HepG2 (cell line): ENCODE data around the gene SRP14. TPM values are rescaled to one million over a fixed set of nuclear protein-coding genes. Genes with fewer than 3 reads are reported as not detected.

Experiments
- BRD4 ChIP-seq: sonication (generic); formaldehyde crosslinking; IDR thresholded peaks from 2 replicates; pipeline ENCODE4 v1.4.0; 2020; ENCODE audit warnings: missing genetic modification reagents
- NR2F1 ChIP-seq, 2 experiments: fragments of 450-650 bp in 1 of 2; formaldehyde crosslinking in 1 of 2; IDR thresholded peaks; 2 replicates each; pipeline versions ENCODE4 v1.5.0 to v1.6.1; 2016 to 2020; ENCODE audit warnings: mild to moderate bottlenecking in 1 of 2, missing compliant biosample characterization in 1 of 2, missing genetic modification reagents in 1 of 2, moderate library complexity in 1 of 2
- RAD21 ChIP-seq: fragments of 450-650 bp; formaldehyde crosslinking; IDR thresholded peaks from 2 replicates; pipeline ENCODE4 v1.5.0; 2020; ENCODE audit warnings: mild to moderate bottlenecking
- RFX1 ChIP-seq: fragments of 450-650 bp; IDR thresholded peaks from 2 replicates; pipeline ENCODE4 v1.6.1; 2017
- SP5 ChIP-seq: IDR thresholded peaks from 2 replicates; pipeline ENCODE4 v1.6.1; 2016; ENCODE audit warnings: low read depth, borderline replicate concordance
- YEATS2 ChIP-seq: sonication (generic); formaldehyde crosslinking; IDR thresholded peaks from 2 replicates; pipeline ENCODE4 v1.4.0; 2020; ENCODE audit warnings: missing genetic modification reagents, borderline replicate concordance
- ZNF224 ChIP-seq: sonication (generic); formaldehyde crosslinking; IDR thresholded peaks from 2 replicates; pipeline ENCODE4 v1.5.0; 2020; ENCODE audit warnings: mild to moderate bottlenecking, missing genetic modification reagents
- ZNF550 ChIP-seq: sonication (generic); formaldehyde crosslinking; IDR thresholded peaks from 2 replicates; pipeline ENCODE4 v1.4.0; 2020; ENCODE audit warnings: mild to moderate bottlenecking, missing genetic modification reagents, borderline replicate concordance
- ZNF564 ChIP-seq: sonication (generic); formaldehyde crosslinking; IDR thresholded peaks from 2 replicates; pipeline ENCODE4 v1.8.1; 2023; ENCODE audit warnings: mild to moderate bottlenecking, missing genetic modification reagents
- ZNF713 ChIP-seq: sonication (generic); formaldehyde crosslinking; IDR thresholded peaks from 2 replicates; pipeline ENCODE4 v1.4.0; 2020; ENCODE audit warnings: mild to moderate bottlenecking, missing genetic modification reagents
- ZNF776 ChIP-seq: sonication (generic); formaldehyde crosslinking; IDR thresholded peaks from 2 replicates; pipeline ENCODE4 v1.4.0; 2020; ENCODE audit warnings: mild to moderate bottlenecking, missing genetic modification reagents
- ZSCAN25 ChIP-seq: sonication (generic); formaldehyde crosslinking; IDR thresholded peaks from 2 replicates; pipeline ENCODE4 v1.8.0; 2022; ENCODE audit warnings: mild to moderate bottlenecking, missing genetic modification reagents
- polyA plus RNA-seq, 8 experiments: library from polyadenylated mRNA; depleted of rRNA in 3 of 8; stranded (reverse) in 7 of 8; unstranded in 1 of 8; fragments of >200 nt; fragmentation: Illumina TruSeq in 4 of 8; extraction: Trizol in 4 of 8; gene quantifications; 2 replicates each; pipeline versions ENCODE4 v1.2.1 to v1.2.3, GENCODE V29; 2011 to 2016; ENCODE audit warnings: low read depth in 4 of 8, missing spikeins in 1 of 8, mixed read lengths in 1 of 8; ENCODE audit not compliant: insufficient read depth in 1 of 8
- total RNA-seq, 5 experiments: library from RNA; depleted of rRNA; stranded (reverse); fragments of >200 nt; fragmentation: Illumina TruSeq; extraction: Trizol; gene quantifications; 2 replicates each; pipeline ENCODE4 v1.2.3, GENCODE V29; 2016; ENCODE audit warnings: low read depth in 1 of 5
- TF ChIP-seq, protein P1 (sequence below): sonication (generic); formaldehyde crosslinking; IDR thresholded peaks from 2 replicates; pipeline ENCODE4 v1.4.0; 2020; ENCODE audit warnings: missing genetic modification reagents; ENCODE audit errors: not compliant biosample characterization
- TF ChIP-seq, protein P2 (sequence below): sonication (generic); formaldehyde crosslinking; IDR thresholded peaks from 2 replicates; pipeline ENCODE4; 2020; ENCODE audit warnings: missing genetic modification reagents, mild to moderate bottlenecking, borderline replicate concordance
- TF ChIP-seq, protein P3 (sequence below): sonication (generic); formaldehyde crosslinking; IDR thresholded peaks from 2 replicates; pipeline ENCODE4 v1.4.0; 2020; ENCODE audit warnings: missing genetic modification reagents, borderline replicate concordance
- TF ChIP-seq, protein P4 (sequence below): IDR thresholded peaks from 2 replicates; pipeline ENCODE4 v1.6.1; 2012; ENCODE audit warnings: low read depth, low read length, improper control_type of control experiment

Gene SRP14
- total and polyA plus RNA-seq, 2 of the 13 experiments (the other 11 are each of a cell fraction or from before 2014, with no cell fraction given) = 208 to 356 TPM

DNA sequence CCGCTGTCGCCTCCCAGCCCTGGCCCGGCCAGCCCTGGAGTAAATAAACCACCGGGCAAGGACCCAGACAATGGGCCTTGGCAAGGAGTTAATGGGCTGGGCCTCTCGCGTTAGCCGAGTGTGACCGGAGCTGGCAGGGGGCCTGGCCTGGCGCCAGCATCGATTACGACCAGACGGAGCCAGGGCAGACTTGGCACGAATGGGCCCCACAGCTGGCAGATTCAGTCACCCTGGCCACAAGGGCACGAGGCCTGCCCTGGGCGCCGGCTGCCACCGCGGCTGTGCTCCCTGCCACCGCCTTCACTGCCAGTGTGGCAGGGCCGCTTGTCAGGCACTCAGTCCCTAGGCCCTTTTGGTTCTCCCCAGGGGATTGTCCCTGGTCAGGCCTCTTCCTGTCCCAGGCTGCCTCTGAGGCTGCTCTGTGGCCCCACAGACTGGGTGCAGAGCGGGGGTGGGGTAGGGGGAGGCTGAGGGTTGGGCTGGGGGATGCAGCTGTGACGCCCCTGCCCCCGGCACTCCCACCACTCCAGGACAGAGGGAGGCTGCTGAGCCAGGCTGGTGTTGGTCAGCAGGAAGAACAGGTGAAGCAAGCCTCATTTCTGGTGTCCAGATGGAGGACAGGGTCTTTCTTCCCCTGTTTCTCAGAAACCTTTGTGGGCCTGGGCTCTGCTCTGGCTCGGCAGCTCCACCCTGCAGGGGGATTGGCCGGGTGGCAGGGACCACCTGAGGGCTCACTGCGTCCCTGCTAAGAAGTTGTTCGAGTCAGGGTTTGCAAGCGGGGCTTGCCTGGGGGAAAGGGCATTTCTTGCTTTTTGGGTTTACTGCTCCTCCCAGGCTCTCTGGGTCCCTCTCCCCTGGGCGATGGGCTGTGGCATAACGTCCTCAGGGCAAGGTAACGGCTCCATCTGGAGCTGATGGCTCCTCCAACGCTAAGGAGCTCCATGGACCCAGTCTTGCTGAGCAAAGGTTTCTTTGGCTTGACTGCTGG is 30.5 kb upstream of the SRP14 start (continued):
- peak; percentile 40; the same call in 1 of the 2 replicates for TF ChIP-seq ZNF776 (CRISPR knock-in tag)
- TF ChIP-seq ZNF550 (CRISPR knock-in tag) = no peak
- TF ChIP-seq ZNF224 = no peak
- TF ChIP-seq, protein P1, sequence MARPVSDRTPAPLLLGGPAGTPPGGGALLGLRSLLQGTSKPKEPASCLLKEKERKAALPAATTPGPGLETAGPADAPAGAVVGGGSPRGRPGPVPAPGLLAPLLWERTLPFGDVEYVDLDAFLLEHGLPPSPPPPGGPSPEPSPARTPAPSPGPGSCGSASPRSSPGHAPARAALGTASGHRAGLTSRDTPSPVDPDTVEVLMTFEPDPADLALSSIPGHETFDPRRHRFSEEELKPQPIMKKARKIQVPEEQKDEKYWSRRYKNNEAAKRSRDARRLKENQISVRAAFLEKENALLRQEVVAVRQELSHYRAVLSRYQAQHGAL (CRISPR knock-in tag) = no peak
- TF ChIP-seq NR2F1 (CRISPR knock-in tag; IDR thresholded peaks at IDR 0.05) = no peak
- TF ChIP-seq, protein P2, sequence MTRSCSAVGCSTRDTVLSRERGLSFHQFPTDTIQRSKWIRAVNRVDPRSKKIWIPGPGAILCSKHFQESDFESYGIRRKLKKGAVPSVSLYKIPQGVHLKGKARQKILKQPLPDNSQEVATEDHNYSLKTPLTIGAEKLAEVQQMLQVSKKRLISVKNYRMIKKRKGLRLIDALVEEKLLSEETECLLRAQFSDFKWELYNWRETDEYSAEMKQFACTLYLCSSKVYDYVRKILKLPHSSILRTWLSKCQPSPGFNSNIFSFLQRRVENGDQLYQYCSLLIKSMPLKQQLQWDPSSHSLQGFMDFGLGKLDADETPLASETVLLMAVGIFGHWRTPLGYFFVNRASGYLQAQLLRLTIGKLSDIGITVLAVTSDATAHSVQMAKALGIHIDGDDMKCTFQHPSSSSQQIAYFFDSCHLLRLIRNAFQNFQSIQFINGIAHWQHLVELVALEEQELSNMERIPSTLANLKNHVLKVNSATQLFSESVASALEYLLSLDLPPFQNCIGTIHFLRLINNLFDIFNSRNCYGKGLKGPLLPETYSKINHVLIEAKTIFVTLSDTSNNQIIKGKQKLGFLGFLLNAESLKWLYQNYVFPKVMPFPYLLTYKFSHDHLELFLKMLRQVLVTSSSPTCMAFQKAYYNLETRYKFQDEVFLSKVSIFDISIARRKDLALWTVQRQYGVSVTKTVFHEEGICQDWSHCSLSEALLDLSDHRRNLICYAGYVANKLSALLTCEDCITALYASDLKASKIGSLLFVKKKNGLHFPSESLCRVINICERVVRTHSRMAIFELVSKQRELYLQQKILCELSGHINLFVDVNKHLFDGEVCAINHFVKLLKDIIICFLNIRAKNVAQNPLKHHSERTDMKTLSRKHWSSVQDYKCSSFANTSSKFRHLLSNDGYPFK = peak; percentile 45; the same call in 1 of the 2 replicates
- TF ChIP-seq, protein P3, sequence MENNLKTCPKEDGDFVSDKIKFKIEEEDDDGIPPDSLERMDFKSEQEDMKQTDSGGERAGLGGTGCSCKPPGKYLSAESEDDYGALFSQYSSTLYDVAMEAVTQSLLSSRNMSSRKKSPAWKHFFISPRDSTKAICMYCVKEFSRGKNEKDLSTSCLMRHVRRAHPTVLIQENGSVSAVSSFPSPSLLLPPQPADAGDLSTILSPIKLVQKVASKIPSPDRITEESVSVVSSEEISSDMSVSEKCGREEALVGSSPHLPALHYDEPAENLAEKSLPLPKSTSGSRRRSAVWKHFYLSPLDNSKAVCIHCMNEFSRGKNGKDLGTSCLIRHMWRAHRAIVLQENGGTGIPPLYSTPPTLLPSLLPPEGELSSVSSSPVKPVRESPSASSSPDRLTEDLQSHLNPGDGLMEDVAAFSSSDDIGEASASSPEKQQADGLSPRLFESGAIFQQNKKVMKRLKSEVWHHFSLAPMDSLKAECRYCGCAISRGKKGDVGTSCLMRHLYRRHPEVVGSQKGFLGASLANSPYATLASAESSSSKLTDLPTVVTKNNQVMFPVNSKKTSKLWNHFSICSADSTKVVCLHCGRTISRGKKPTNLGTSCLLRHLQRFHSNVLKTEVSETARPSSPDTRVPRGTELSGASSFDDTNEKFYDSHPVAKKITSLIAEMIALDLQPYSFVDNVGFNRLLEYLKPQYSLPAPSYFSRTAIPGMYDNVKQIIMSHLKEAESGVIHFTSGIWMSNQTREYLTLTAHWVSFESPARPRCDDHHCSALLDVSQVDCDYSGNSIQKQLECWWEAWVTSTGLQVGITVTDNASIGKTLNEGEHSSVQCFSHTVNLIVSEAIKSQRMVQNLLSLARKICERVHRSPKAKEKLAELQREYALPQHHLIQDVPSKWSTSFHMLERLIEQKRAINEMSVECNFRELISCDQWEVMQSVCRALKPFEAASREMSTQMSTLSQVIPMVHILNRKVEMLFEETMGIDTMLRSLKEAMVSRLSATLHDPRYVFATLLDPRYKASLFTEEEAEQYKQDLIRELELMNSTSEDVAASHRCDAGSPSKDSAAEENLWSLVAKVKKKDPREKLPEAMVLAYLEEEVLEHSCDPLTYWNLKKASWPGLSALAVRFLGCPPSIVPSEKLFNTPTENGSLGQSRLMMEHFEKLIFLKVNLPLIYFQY (CRISPR knock-in tag) = peak; percentile 55; the same call in 1 of the 2 replicates
- TF ChIP-seq RAD21 = peak; percentile 66
- no peak for TF ChIP-seq ZNF564 (CRISPR knock-in tag)
- TF ChIP-seq BRD4 (CRISPR knock-in tag) = 0 out of 2 replicates have a peak, but pooled peaks have one; percentile 51
- no peak for TF ChIP-seq ZNF713
- no peak; the same call in 1 of the 2 replicates for TF ChIP-seq ZSCAN25
- no peak for TF ChIP-seq RFX1
- peak; percentile 54; the same call in 1 of the 2 replicates for TF ChIP-seq YEATS2 (CRISPR knock-in tag)
- no peak for TF ChIP-seq SP5
- TF ChIP-seq, protein P4, sequence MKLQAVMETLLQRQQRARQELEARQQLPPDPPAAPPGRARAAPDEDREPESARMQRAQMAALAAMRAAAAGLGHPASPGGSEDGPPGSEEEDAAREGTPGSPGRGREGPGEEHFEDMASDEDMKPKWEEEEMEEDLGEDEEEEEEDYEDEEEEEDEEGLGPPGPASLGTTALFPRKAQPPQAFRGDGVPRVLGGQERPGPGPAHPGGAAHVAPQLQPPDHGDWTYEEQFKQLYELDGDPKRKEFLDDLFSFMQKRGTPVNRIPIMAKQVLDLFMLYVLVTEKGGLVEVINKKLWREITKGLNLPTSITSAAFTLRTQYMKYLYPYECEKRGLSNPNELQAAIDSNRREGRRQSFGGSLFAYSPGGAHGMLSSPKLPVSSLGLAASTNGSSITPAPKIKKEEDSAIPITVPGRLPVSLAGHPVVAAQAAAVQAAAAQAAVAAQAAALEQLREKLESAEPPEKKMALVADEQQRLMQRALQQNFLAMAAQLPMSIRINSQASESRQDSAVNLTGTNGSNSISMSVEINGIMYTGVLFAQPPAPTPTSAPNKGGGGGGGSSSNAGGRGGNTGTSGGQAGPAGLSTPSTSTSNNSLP = no peak
